Hippocampal formation (tissue), 2 donors: ENCODE data around the gene ENDOD1.
A peak's percentile ranks its signal among the peaks of the same experiment; 100 is the strongest.

Experiments used
- DNase-seq, 2 donors: peaks; one replicate each; lab custom pipeline; 2025; lab: John Stamatoyannopoulos, UW

ENDOD1 gene

GRCh38 chr11:95143106-95143681, 53.5 kb downstream of the ENDOD1 start:
- no peak for DNase-seq

- DNase-seq, result no peak
These were observed 54.9 kb downstream of the ENDOD1 start for GRCh38 chr11:95144313-95145235.

GRCh38 chr11:95145430-95146060, 55.9 kb downstream of the ENDOD1 start:
- no peak for DNase-seq

GRCh38 chr11:95147364-95147905, 57.8 kb downstream of the ENDOD1 start:
- peak; percentile 14 to 52 for DNase-seq

- no peak for DNase-seq
These were observed 58.8 kb downstream of the ENDOD1 start for GRCh38 chr11:95148406-95148805.

GRCh38 chr11:95148938-95149337, 59.3 kb downstream of the ENDOD1 start:
- DNase-seq, result no peak

- peak; percentile 70 to 75 for DNase-seq
These were observed 60.2 kb downstream of the ENDOD1 start for GRCh38 chr11:95149651-95150364.

- peak; percentile 87 to 97 for DNase-seq
These were observed 61.5 kb downstream of the ENDOD1 start for GRCh38 chr11:95150956-95151684.

- no peak for DNase-seq
These were observed 63.5 kb downstream of the ENDOD1 start for GRCh38 chr11:95152876-95153856.

GRCh38 chr11:95153857-95154246, 64.2 kb downstream of the ENDOD1 start:
- no peak for DNase-seq

- peak in 1 of 2 donors; percentile 10 for DNase-seq
These were observed 64.9 kb downstream of the ENDOD1 start for GRCh38 chr11:95154514-95154913.

GRCh38 chr11:95155385-95155784, 65.7 kb downstream of the ENDOD1 start:
- DNase-seq, result no peak

GRCh38 chr11:95156133-95156721, 66.6 kb downstream of the ENDOD1 start:
- no peak for DNase-seq

GRCh38 chr11:95156916-95157541, 67.4 kb downstream of the ENDOD1 start:
- no peak for DNase-seq

GRCh38 chr11:95157824-95158223, 68.2 kb downstream of the ENDOD1 start:
- DNase-seq, result no peak

GRCh38 chr11:95161248-95161647, 71.6 kb downstream of the ENDOD1 start:
- DNase-seq, result no peak

GRCh38 chr11:95163106-95163505, 73.5 kb downstream of the ENDOD1 start:
- no peak for DNase-seq

GRCh38 chr11:95165638-95166037, 76.0 kb downstream of the ENDOD1 start:
- no peak for DNase-seq

- no peak for DNase-seq
These were observed 77.1 kb downstream of the ENDOD1 start for GRCh38 chr11:95166781-95167180.
